IPS DF 4.7 (cell line): ENCODE results near the gene POTEJ.
"Not testable (repeated sequence)": the region's sequence is repeated elsewhere in the genome, so short reads cannot be mapped to it uniquely, and the experiment has no call there.

Source experiments
- DNase-seq: peaks from one replicate; pipeline ENCODE4 v3.0.0-alpha.2; 2013; ENCODE audit warnings: low spot score; ENCODE audit errors: extremely low read depth

Gene POTEJ

DNA sequence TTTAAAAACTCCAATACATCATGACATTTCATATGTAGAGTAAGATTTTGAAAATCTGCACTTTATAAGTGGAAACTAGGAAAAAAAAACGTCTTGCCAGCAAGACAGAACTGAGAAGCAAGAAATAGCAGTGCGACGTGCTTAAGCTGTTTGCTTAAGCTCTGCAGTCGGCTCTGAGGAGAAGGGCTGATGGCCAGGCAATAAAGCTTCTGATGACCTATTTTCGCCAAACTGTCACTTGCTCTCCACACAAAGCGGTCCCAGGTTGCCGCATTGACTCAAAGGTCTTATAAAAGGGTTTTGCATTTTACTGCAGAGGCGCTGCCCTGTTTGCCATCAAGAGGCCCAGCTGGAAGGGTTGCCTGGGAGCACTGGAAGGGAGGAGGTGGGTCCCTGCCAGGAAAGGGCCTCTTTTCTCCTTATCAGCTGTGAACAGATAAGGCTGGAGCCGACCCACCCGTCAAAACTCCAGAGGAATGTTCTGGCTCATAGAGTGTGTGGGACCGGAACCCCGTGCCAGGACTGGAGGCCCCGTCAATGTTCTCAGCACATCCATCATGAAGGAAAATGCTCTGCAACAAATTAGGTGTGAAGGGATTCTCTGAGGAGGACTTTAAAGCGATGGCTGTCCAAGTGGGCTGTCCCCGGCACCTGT lies 9.5 kb upstream of the POTEJ start:
- not testable (repeated sequence) for DNase-seq

GRCh38 chr2:130608276-130609001 lies 2.8 kb upstream of the POTEJ start:
- not testable (repeated sequence) for DNase-seq

GRCh38 chr2:130609002-130609920 lies 2.0 kb upstream of the POTEJ start:
- DNase-seq: not testable (repeated sequence)

DNA sequence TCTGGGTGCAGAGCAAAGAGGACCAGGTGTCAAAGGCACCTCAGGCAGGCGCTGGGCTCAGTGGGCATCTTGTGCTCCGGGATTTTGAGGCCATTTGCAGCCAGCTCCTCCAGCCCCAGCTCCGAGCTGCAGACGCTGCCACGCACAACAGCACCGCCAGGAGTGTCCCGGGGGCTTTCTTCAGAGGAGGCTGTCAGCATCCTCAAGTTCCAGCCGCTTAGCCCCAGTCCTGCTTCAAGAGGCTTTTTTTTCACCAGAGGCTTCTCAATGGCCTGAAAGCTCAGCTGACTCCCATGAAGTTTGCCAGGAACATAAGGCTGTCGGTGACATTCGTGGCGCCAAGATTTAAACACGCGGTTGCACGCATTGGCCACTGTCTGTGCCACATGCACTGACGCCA lies 754 bp upstream of the POTEJ start:
- not testable (repeated sequence) for DNase-seq

DNA sequence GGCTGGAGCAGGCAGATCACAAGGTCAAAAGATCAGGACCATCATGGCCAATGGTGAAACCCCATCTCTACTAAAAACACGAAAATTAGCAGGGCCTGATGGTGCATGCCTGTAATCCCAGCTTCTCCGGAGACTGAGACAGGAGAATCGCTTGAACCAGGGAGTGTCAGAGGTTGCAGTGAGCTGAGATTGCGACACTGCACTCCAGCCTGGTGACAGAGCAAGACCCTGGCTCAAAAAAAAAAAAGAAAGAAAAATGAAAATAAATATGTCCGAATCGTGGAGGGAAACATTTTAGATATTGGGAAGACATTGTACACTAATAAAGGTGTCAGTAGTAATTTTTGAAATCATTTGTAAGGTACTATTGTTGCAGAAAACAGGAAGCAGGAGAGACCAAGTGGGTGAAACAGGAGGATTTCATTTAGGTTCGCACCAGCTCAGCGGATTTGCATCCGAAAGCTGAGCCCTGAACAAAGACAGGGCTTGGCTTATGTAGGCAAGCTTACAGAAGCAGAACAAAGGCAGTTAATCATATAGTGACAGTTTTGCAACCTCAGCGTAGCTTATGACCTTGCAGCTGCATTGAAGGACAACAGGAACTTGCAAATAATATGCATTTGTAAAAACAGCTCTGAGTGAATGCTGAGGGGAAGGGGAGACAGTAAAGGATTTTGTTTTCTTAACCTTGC lies 17.7 kb downstream of the POTEJ start:
- not testable (repeated sequence) for DNase-seq

- not testable (repeated sequence) for DNase-seq
These were observed 27.7 kb downstream of the POTEJ start for GRCh38 chr2:130638973-130639372.

DNA sequence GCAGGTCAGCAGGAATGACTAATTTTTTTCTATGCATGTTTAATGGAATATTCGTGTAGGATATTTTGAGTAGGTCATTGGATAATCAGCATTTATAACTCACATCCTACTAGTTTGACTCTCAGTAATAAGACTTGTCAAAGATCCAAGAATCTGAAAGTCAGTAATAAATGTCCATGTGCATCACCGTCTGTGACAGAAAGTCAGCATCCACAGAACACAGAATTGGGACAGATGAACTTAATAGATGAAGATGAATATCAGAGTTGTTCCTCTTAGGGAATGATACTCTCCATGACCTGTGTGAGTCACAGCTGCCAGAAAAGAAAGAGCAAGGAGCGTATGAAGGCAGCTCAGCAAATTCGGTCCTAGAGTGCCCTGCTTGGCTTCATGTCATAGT lies 30.4 kb downstream of the POTEJ start:
- not testable (repeated sequence) for DNase-seq

GRCh38 chr2:130649285-130649684 lies 38.0 kb downstream of the POTEJ start:
- DNase-seq: not testable (repeated sequence)

DNA sequence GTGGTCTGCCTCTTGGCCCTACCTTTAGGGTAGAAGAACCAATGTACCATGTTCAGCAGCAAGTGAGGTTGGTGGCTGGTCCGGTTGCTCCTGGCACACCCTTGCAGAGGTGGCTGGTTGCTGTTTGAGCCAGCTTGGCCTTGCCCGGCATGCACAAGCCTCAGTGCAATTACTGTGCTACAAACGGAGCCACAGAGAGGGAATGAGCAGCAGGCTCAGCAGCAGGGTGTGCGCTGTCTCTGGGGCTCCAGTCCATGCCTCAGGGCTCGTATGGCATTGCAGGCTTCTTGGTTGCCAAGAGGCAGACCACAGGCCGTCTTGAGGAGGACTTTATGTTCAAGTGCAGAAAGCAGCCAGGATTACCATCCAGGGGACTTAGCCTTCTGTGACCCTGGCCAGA lies 53.3 kb downstream of the POTEJ start:
- DNase-seq: not testable (repeated sequence)

- DNase-seq: not testable (repeated sequence)
These were observed 54.4 kb downstream of the POTEJ start for GRCh38 chr2:130665596-130665995.

DNA sequence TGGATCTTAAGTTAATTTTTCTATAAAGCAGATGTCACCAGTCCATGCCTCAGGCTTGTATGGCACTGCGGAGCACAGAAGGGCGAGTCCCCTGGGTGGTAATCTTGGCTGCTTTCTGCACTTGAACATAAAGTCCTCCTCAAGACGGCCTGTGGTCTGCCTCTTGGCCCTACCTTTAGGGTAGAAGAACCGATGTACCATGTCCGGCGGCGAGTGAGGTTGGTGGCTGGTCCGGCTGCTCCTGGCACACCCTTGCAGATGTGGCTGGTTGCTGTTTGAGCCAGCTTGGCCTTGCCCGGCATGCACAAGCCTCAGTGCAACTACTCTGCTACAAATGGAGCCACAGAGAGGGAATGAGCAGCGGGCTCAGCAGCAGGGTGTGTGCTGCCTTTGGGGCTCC lies 56.3 kb downstream of the POTEJ start:
- not testable (repeated sequence) for DNase-seq

DNA sequence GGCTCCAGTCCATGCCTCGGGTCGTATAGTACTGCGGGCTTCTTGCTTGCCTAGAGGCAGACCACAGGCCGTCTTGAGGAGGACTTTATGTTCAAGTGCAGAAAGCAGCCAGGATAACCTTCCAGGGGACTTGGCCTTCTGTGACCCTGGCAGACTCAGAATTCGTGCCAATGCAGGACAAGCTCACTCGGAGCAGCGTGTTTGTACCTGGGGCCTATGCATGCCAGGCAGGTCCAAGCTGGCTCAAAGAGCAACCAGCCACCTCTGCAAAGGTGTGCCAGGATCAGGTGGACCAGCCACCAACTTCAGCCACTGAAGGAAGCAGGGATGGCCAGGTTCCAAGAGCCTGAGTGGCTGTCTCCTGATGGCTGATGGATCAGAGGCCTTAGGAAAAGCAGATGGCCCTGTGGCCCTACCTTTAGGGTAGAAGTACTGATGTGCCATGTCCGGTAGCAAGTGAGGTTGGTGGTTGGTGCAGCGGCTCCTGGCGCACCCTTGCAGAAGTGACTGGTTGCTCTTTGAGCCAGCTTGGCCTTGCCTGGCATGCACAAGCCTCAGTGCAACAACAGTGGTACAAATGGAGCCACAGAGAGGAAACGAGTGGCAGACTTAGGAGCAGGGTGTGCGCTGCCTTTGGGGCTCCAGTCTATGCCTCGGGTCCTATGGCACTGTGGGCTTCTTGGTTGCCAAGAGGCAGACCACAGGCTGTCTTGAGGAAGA lies 58.9 kb downstream of the POTEJ start:
- DNase-seq: not testable (repeated sequence)

GRCh38 chr2:130692041-130692770 lies 81.0 kb downstream of the POTEJ start:
- DNase-seq: not testable (repeated sequence)

DNA sequence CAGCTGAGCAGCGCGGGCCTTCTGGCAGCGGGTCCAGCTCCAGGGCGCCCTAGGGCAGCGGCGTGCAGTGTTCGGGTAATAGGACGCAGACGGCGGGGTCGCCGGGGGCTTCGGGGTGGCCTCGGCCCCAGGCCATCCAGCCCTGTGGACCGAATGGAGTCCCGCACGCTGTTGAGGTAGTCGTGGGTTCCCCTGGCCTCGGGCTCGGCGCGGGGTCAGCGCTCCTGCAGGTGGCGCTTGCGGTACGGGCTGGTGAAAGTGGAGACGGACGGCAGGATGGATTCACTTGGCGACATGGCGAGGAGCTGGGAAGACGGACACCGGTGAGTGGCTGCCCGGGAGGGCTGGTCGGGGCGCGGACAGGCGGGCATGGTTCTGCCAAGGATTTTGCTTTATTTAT lies 82.2 kb downstream of the POTEJ start:
- DNase-seq: peak; percentile 14

DNA sequence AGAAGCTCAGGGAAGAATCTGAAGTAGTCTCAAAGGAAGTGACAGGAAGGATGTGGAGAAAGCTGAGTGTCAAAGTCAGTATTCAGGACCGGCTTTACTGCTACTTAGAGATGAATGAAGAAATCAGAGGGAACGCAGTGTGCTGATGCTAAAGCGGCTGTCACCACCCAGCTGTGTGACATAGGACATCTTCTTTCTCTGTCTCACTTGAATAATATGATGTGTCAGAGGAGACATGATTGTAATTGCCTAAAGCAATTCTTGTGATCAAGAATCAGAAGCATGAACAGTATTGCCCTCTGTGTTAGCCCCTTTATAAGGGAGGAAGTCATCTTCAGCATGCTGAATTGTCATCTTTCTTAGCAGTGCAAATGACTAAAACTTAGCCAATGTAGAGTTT lies 92.0 kb downstream of the POTEJ start:
- DNase-seq: not testable (repeated sequence)
